GM18520 (cell line): ENCODE measurements around the gene CLDN16.

Source experiments
- ATAC-seq: cut with Tn5 transposase; IDR thresholded peaks from one replicate; pipeline ENCODE4 v1.9.1; 2021; ENCODE audit not compliant: unreplicated experiment

CLDN16 gene, protein sequence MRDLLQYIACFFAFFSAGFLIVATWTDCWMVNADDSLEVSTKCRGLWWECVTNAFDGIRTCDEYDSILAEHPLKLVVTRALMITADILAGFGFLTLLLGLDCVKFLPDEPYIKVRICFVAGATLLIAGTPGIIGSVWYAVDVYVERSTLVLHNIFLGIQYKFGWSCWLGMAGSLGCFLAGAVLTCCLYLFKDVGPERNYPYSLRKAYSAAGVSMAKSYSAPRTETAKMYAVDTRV

GRCh38 chr3:190387578-190388213 is at the start of gene CLDN16:
Gene CLDN16, plus strand, starts transcription at chr3:190388163. Its CDS starts 167 bp downstream, at chr3:190388330.
- no peak for ATAC-seq

DNA sequence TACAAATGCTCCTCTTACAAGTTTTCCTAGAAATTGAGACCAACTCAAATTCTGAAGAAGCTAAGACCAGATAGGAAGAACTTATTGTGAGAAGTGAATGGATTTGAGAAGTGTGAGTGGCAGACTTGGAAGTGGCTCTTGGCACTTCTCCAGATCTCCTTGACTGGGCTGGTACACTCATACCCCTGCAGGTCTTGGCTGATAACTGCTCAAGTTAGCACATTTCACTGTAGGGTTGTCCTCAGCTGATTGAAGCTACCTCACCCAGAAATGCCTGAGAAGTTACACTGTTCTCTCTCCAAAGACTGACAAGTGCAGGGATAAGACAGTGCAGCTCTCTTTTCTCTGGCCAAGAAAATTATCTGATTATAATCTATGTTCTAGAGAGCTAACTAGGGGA is 49.2 kb upstream of the CLDN16 start:
- no peak for ATAC-seq

DNA sequence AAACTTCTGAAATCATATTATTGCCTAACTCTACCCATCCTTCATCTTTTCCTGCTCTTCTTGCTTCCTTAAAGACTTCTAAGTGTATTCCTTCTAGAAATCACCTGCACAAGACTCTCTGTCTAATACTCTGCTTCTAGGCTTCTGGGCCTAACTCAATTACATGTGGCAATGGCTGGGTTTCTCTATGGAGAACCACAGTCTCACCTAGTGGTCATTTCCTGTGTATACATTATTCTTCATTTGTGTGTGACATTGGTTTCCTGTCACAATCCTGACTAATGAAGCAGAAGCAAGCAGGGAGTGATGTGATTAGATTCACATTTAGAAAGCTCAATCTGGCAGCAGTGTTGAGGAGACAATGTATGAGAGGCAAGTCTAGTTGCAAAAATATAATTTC is 48.8 kb upstream of the CLDN16 start:
- no peak for ATAC-seq

DNA sequence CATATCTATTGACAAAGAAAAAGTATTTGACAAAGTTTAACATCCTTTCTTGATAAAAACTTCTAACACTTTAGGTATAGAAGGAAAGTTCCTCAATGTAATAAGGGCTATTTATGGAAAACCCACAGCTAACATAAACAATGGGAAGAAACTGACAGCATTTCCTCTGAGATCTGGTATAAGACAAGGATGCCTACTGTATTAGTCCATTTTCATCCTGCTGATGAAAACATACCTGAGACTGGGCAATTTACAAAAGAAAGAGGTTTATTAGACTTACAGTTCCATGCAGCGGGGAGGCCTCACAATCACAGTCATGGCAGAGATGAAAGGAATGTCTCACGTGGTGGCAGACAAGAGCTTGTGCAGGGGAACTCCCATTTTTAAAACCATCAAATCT is 47.9 kb upstream of the CLDN16 start:
- ATAC-seq = no peak

DNA sequence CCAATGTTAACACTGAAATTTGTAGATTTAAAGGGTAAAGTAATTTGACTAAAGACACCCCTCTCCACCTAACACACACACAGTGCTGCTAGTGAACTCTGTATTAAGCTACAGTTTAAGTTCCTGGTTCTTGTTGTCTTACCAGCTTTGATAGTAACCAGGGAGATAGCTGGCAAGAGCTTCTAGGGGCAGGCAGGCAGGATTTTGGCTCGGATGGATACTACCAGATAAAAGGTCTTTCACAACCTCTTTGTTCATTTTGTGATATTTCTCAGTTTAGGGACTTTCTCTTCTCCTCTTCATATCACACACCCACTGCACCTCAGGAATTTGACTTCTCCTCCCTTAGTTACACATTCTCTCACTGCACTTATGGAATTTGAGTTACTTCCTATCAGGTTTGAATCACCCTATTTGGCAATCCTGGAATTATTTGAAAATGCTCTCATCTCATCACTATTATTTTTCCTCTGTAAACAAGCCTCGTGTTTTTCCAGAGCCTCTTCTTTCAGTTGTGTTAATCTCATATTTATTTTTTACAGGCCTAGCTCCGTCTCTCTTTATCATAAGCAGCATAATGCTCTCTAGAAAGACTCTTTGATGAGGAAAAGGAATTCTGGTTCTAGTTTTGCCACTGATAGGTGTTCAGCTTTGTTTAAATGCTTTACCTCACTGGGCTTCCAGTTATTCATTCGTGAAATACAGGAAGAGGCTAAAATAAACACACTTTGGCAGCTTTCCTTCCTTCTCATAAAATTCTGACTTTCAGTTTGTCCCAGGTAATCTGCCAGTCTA is 42.7 kb upstream of the CLDN16 start:
- ATAC-seq = no peak

DNA sequence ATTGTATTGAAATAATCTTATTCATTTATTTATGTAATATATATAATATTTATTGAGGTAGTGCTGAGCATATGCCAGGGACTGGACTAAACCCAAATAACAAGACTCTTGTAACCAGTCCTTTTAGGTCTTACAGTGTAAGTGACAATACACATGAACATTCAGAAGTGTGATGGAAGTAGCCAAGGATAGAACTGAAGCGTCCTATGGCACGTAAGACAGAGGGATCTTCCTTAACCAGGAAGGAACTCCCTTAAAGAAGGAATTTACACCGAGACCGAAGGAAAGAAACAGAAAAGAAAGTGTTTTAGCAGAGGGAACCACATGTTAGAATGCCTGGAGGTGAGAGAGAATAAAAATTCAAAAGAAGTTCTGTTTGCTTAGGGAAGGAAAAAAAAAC is 42.1 kb upstream of the CLDN16 start:
- no peak for ATAC-seq

DNA sequence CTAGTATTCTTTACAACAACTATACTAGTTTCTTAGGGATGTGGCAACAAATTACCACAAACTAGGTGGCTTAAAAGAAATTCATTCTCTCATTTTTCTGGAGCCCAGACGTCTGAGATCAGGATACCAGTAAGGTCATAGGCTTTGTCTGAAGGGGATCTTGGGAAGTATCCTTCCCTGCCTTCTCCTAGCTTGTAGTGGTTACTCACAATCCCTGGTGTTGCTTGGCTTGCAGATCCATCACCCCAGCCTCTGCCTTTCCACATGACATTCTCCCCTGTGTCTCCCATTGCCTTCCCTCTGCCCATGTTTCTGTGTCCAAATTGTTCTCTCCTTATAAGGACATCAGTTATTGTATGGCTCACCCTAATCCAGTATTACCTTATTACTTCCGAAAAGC is 41.4 kb upstream of the CLDN16 start:
- ATAC-seq = no peak

- ATAC-seq = no peak
These were observed 35.0 kb upstream of the CLDN16 start for GRCh38 chr3:190352861-190353457.

DNA sequence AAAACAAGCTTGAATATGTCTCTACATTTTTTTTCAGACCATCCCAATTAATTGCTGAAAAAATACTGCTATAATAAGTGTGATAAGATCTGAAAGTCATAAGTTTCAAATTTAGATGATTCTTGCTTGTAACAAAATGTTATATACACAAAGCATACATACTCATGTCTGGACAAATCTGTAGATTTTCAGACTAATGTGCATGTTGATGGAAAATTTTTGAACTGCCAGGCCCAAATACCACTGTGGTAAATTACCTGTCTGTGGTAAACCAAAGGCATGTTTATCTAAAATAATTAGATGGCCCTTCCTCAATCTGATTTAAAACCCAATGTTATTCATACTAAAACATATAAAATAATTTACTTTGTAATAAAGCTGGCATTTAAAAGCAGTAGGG is 31.7 kb upstream of the CLDN16 start:
- ATAC-seq = no peak

DNA sequence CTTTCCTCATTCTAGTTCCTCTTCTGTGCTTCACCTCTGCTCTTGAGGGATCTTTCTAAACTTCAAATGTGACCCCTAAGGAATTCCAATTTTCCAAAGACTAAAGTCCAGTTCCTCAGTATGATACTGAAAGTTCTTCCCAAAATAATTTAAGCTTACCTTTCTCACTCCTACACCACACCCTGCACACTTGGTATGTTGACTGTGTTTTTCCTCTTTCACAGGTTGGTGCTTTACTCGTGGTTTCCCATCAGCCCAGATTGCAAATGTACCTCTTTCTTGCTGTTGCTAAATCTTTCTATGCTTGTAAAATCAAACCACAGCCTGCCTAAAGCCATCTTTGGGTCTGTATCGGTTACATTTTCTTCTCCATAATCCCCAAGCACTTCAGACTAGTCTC is 30.5 kb upstream of the CLDN16 start:
- ATAC-seq = no peak

DNA sequence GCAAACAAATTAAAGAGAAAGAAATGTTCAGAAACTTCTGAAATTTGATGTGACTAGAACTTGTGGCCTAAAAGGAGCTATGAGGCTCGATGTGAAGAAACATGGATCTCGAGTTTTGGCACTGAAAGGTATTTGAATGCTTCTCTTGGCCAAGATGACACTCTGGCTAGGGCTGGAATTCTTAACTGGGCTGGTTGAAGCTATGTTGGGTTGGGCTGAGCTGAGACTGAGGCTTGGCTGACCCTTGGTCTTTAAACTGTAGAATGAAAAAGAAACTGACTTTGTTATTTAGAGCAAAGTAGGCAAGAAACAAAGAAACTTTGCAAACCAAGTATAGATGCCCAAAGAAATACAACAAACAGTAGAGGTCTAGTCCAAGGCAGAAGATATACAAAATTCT is 28.1 kb upstream of the CLDN16 start:
- no peak for ATAC-seq

- no peak for ATAC-seq
These were observed 27.7 kb upstream of the CLDN16 start for GRCh38 chr3:190360228-190360627.

DNA sequence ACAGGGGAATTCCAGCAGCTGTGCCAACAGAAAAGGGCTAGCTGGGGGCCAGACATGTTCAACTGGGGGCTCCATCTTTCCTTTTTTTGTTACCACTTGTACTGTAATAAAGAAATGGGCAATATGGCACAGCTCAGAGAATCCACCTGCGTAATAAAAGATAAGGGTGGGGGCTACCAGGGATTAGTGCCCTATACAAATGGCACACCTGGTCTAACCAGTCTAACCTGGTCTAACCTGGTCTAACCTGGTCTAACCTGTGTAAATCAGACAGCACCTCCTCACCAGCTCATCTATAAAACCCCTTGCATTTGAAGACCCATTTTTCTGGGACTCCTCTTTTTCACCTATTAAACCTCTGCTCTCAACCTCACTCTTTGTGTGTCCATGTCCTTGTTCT is 26.2 kb upstream of the CLDN16 start:
- no peak for ATAC-seq

DNA sequence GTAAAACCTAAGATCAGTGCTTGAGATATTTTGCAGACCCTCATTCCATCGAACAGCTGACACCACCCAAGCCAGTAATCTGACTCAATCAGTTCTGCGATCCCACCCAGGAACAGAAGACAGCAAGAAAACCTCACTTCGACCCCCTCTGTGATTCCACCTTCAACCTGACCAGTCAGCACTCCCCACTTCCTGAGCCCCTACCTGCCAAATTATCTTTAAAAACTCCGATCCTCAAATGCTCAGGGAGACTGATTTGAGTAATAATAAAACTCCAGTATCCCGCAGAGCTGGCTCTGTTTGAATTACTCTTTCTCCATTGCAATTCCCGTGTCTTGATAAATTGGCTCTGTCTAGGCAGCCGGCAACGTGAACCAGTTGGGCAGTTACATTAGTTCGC is 25.7 kb upstream of the CLDN16 start:
- ATAC-seq = no peak

- ATAC-seq = no peak
These were observed 21.8 kb upstream of the CLDN16 start for GRCh38 chr3:190366133-190366532.

GRCh38 chr3:190368881-190369280 is 19.1 kb upstream of the CLDN16 start:
- ATAC-seq = no peak

DNA sequence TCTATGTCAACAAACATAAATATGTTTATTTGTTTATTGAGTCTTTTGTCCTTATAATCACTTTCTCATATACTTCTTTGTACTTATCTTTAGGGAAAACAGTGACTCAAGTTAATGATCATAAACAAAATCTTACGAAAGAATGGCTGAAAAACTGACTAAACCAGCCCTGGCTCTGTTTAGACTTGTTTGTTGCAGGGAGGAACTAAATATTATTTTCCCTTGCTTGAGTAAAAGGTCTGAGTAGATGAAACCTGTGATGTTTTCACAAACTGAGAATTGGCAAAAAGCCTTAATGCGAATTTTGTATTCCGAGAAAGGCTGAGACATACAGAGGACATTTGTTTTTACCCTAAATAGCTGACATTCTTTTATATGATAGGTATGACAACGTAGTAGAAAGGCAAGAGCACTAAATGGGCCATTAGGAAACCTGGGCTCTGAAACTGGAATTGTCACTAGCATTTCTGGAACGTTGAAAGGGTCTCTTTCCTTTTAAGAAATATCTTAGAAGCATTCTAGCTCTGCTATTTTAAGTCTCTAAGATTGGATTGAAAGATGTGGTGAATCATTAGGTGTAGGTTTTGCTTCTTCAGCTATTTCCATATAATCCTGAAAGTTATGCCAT is 18.2 kb upstream of the CLDN16 start:
- no peak for ATAC-seq

GRCh38 chr3:190370369-190370768 is 17.6 kb upstream of the CLDN16 start:
- no peak for ATAC-seq

GRCh38 chr3:190371152-190371551 is 16.8 kb upstream of the CLDN16 start:
- no peak for ATAC-seq

DNA sequence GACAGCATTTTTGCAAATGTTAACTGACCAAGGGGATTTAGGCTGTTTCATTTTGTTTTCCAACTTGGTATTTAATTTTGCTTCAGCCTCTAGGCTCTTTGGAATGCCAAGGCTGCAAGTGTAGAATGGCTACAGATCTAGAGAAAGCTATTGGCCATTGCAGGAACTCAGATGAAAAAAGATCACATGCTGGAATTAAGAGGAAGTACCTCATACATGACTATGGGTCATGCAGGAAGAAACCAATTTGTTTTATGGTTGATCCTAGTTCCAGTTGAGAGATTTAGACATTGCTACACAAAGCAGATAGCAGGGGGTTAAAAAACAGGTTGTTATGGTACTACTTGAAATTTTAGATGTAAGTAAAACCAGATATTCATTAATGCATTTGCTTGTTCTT is 12.7 kb upstream of the CLDN16 start:
- no peak for ATAC-seq

- ATAC-seq = no peak
These were observed 12.3 kb upstream of the CLDN16 start for GRCh38 chr3:190375671-190376070.
